GM10266 (cell line): ENCODE results near the gene HSDL1.

Experiments used
- DNase-seq: peaks from one replicate; pipeline ENCODE4 v3.0.0; 2012; ENCODE audit errors: extremely low spot score
- TF ChIP-seq, protein P1 (sequence below): IDR thresholded peaks from 2 replicates; pipeline ENCODE4 v1.5.1; 2012; ENCODE audit warnings: mild to moderate bottlenecking, low read depth; ENCODE audit not compliant: control insufficient read depth, insufficient read depth; ENCODE audit errors: missing control alignments

The HSDL1 gene

DNA sequence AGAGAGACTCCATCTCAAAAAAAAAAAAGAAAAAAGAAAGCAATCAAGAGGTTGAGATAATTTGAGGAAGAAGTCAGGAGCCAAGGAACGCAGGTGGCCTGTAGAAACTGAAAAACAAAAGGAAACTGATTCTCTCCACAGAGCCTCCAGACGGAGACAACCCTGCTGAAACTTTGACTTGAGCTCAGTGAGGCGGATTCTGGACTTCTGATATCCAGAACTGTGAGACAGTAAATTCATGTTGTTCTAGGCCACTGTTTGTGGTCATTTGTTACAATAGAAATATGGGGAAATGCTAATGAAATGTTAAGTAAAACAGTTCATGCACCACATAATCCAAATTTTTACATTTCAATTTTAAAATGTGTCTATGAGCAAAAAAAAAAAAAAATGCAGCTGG, 33.5 kb downstream of the HSDL1 start:
- no peak for DNase-seq
- TF ChIP-seq, protein P1, sequence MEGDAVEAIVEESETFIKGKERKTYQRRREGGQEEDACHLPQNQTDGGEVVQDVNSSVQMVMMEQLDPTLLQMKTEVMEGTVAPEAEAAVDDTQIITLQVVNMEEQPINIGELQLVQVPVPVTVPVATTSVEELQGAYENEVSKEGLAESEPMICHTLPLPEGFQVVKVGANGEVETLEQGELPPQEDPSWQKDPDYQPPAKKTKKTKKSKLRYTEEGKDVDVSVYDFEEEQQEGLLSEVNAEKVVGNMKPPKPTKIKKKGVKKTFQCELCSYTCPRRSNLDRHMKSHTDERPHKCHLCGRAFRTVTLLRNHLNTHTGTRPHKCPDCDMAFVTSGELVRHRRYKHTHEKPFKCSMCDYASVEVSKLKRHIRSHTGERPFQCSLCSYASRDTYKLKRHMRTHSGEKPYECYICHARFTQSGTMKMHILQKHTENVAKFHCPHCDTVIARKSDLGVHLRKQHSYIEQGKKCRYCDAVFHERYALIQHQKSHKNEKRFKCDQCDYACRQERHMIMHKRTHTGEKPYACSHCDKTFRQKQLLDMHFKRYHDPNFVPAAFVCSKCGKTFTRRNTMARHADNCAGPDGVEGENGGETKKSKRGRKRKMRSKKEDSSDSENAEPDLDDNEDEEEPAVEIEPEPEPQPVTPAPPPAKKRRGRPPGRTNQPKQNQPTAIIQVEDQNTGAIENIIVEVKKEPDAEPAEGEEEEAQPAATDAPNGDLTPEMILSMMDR = no peak

DNA sequence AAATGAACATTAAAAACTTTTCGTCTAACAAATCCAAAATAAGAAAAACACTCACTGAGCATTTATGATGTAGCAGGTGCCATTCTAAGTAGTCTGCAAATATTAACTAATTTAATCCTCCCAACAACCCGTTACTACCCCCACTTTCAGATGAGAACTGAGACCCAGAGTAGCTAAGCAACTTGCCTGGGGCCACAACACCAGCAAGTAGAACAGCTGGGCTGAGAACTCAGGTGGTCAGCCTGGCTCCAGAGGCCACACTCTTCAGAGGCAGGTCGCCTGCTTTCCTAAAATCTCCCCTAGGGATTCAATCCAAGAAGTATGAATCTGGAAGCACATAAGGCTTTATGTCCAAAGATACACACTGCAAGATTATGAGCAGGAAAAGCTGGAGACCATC, 34.5 kb downstream of the HSDL1 start:
- DNase-seq = no peak

DNA sequence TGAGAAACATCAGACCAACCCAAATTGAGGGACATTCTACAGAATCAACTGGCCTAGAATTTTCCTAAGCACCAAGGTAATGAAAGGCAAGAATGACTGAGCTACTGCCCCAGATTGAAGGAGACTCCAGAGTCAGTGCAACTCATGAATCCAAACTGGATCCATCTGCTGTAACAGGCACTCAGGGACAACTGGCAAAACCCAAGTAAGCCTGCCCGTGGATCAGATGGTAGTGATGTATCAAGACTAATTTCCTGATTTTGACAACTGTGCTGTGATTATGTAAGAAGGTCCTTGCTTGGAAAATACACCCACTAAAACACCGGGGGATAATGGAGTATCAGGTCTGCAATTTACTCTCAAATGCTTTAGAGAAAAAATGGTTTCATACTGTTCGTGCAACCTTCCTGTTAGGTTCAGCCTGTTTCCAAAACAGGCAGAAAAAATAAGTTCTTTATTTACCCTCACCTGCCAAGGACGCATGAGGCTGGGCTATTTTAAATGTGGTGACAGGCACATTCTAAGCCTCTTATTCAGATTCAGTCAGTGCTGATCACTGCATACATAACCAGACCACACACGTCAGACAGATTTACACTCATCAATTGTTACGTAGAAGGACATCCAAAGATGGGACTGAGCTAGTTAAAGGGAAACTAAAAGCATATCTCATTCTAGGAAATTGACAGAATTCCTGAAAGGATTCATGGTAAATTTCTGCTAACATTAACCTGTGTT, 35.2 kb downstream of the HSDL1 start:
- TF ChIP-seq, protein P1 = no peak

More for the DNA sequence above, 34.5 kb downstream of the HSDL1 start:
- TF ChIP-seq, protein P1 = no peak

DNA sequence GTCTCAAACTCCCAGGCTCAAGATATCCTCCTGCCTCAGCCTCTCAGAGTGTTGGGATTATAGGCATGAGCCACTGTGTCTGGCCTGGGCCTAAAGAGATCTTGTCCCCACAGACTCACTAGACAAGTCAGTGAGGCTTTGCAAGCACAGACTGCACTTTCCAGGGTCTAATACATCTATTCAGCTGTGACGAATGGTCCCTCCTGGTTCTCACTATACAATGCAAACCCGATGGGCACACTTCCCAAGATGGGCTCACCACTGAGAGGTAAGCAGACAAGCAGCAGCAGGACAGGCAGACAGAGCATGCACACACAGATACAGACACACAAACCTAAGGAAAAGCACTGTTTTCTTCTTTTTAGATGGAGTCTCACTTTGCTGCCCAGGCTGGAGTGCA, 37.1 kb downstream of the HSDL1 start:
- TF ChIP-seq, protein P1 = no peak
- no peak for DNase-seq

More for the DNA sequence above, 35.2 kb downstream of the HSDL1 start:
- no peak for DNase-seq

DNA sequence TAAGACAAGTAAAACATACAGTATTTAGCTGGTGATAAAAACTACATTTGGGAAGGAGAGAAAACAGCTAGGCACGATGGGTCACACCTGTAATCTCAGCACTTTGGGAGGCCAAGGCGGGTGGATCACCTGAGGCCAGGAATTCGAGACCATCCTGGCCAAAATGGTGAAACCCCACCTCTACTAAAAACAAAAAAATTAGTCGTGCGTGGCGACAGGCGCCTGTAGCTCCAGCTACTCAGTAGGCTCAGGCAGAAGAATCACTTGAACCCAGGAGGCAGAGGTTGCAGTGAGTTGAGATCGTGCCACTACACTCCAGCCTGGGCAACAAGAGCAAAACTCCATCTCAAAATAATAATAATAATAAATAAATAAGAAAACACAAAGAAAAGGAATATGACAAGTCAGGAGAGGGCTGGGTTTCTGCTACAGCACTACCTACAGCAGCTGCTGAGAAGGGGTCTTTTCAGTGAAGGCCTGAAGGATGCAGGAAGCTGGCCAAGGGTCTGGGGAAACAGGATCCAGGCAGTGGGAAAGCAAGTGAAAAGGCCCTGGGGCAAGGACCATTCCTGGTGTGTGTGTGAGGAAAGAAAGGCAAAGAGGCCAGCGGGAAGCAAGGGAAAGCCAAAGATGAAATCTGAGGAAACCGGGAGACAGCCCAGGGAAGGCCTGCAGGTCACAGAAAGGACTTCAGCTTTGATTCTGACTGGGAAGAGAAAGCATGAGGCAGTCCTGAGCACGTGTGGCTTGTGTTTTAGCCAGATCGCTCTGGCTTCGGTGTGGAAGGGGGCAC, 38.8 kb downstream of the HSDL1 start:
- TF ChIP-seq, protein P1 = no peak
- no peak for DNase-seq

DNA sequence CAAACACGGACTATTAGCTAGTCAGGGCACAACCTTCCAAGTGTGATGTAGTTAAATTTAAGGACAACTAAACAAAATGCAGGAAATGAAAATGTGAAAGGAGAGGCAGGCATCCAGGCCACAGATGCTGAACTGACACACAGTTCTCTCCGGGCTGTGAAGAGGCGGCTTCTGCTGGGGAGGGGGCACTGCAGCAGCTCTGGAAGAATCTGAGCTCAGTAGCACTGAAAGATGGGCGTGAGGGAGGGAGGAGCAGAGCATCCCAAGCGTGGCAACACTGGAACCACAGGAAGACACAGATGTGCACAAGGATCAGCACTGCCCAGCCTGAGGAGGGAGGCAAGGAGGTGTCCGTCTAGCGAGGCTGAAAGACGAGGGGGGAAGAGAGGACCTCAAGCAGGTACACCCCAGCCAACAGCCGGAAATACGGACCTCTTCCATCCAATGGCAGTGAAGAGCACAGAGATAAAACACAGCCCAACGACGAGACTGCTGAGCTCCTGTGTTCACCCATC, 39.6 kb downstream of the HSDL1 start:
- TF ChIP-seq, protein P1 = no peak
- DNase-seq = no peak
